GM13976 (cell line): Measurements from ENCODE around the gene SRRM2.

Source experiments
- DNase-seq: peaks from one replicate; pipeline ENCODE4 v3.0.0; 2012; ENCODE audit warnings: low spot score
- in situ Hi-C: fragments of 300-500 bp; cut with MboI; formaldehyde crosslinking; loops from one replicate; pipeline ENCODE4 v1.12.0; 2022; ENCODE audit warnings: low sequenced_read_pairs, mixed read lengths, inconsistent platforms; ENCODE audit not compliant: unreplicated experiment
- TF ChIP-seq, protein P1 (sequence below): IDR thresholded peaks from 2 replicates; pipeline ENCODE4 v1.5.1; 2012; ENCODE audit warnings: borderline replicate concordance, mild to moderate bottlenecking; ENCODE audit not compliant: insufficient read depth; ENCODE audit errors: extremely low read depth, missing control alignments, control extremely low read depth

Gene SRRM2

GRCh38 chr16:2752850-2753732 lies 653 bp downstream of the SRRM2 start:
- in situ Hi-C loops: no loop called here
- TF ChIP-seq, protein P1, sequence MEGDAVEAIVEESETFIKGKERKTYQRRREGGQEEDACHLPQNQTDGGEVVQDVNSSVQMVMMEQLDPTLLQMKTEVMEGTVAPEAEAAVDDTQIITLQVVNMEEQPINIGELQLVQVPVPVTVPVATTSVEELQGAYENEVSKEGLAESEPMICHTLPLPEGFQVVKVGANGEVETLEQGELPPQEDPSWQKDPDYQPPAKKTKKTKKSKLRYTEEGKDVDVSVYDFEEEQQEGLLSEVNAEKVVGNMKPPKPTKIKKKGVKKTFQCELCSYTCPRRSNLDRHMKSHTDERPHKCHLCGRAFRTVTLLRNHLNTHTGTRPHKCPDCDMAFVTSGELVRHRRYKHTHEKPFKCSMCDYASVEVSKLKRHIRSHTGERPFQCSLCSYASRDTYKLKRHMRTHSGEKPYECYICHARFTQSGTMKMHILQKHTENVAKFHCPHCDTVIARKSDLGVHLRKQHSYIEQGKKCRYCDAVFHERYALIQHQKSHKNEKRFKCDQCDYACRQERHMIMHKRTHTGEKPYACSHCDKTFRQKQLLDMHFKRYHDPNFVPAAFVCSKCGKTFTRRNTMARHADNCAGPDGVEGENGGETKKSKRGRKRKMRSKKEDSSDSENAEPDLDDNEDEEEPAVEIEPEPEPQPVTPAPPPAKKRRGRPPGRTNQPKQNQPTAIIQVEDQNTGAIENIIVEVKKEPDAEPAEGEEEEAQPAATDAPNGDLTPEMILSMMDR: no peak
- peak; percentile 88 for DNase-seq

DNA sequence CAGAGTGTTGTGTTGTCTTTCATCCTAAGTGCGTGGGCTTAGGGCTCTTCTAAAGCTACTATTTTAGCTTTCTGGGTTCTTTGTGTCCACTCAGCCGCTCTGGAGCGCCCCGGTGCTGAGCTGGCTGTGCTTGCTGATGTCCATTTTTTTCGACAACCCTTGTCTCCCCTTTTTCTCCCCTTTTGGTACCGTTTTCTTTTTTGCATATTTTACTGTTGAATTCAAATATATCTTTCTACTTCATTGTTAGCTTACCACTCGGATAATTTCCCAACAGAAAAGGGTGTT lies 1.2 kb downstream of the SRRM2 start:
- TF ChIP-seq, protein P1: no peak
- DNase-seq: no peak
- in situ Hi-C loops: no loop called here

- in situ Hi-C loops: no loop called here
- DNase-seq: no peak
These were observed 2.7 kb downstream of the SRRM2 start for GRCh38 chr16:2755158-2755557.

DNA sequence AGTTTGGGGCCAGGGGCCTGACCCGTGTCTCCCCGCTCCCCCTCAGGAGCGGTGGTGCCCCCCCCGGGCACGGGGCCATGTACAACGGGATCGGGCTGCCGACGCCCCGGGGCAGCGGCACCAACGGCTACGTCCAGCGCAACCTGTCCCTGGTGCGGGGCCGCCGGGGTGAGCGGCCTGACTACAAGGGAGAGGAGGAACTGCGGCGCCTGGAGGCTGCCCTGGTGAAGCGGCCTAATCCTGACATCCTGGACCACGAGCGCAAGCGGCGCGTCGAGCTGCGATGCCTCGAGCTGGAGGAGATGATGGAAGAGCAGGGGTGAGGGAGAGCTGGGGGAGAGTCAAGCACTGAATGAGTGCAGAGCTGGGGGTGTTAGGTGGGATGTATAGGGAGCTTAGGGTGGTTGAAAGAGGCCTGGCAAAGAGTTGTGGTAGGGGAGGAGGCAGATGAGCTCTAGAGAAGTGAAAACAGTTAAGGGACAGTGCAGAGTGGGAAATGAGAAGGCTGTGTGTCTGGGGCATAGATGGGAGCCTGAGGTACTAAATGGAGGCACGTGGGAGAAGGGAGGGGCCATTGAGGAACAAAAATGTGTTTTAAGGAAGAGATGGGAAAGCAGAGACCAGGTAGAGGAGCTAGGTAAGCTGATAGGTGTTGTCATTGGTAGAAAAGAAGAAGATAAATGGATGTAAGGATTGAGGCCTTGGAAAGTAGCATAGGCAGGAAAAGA lies 4.0 kb downstream of the SRRM2 start:
- no peak for DNase-seq
- TF ChIP-seq, protein P1: no peak
- in situ Hi-C loops: no loop called here

More at GRCh38 chr16:2755158-2755557, 2.7 kb downstream of the SRRM2 start:
- TF ChIP-seq, protein P1: no peak

GRCh38 chr16:2757344-2757743 lies 4.9 kb downstream of the SRRM2 start:
- TF ChIP-seq, protein P1: no peak
- in situ Hi-C loops: no loop called here
- DNase-seq: no peak

- in situ Hi-C loops: no loop called here
- TF ChIP-seq, protein P1: no peak
- no peak for DNase-seq
These were observed 9.0 kb downstream of the SRRM2 start for GRCh38 chr16:2761472-2761871.
